Cortex of kidney (tissue), 1 donor: ENCODE measurements around the gene SETD7.

ENCODE experiments used
- DNase-seq: peaks from one replicate; lab custom pipeline; 2025; lab: John Stamatoyannopoulos, UW

Gene SETD7

GRCh38 chr4:139509727-139510410 is 46.1 kb downstream of the SETD7 start:
- no peak for DNase-seq

GRCh38 chr4:139508581-139509237 is 47.3 kb downstream of the SETD7 start:
- DNase-seq = no peak

- no peak for DNase-seq
Observed at GRCh38 chr4:139506774-139507173, 49.2 kb downstream of the SETD7 start.

- no peak for DNase-seq
Observed at GRCh38 chr4:139503622-139504166, 52.3 kb downstream of the SETD7 start.

GRCh38 chr4:139501927-139502899 is 53.8 kb downstream of the SETD7 start:
- no peak for DNase-seq

GRCh38 chr4:139501527-139501926 is 54.5 kb downstream of the SETD7 start:
- no peak for DNase-seq

GRCh38 chr4:139501117-139501516 is 54.9 kb downstream of the SETD7 start:
- DNase-seq = no peak

- DNase-seq = no peak
Observed at GRCh38 chr4:139499186-139499585, 56.8 kb downstream of the SETD7 start.

- DNase-seq = no peak
Observed at GRCh38 chr4:139493176-139493575, 62.8 kb downstream of the SETD7 start.

- no peak for DNase-seq
Observed at GRCh38 chr4:139492429-139492828, 63.6 kb downstream of the SETD7 start.

GRCh38 chr4:139489638-139490037 is 66.4 kb downstream of the SETD7 start:
- DNase-seq = no peak

- no peak for DNase-seq
Observed at GRCh38 chr4:139488442-139488841, 67.6 kb downstream of the SETD7 start.

GRCh38 chr4:139484783-139485311 is 71.2 kb downstream of the SETD7 start:
- DNase-seq = no peak

- DNase-seq = no peak
Observed at GRCh38 chr4:139483000-139483399, 73.0 kb downstream of the SETD7 start.

GRCh38 chr4:139481465-139481864 is 74.6 kb downstream of the SETD7 start:
- DNase-seq = no peak

- no peak for DNase-seq
Observed at GRCh38 chr4:139476363-139476762, 79.7 kb downstream of the SETD7 start.

GRCh38 chr4:139472852-139473251 is 83.2 kb downstream of the SETD7 start:
- no peak for DNase-seq

- no peak for DNase-seq
Observed at GRCh38 chr4:139470997-139471665, 84.9 kb downstream of the SETD7 start.

GRCh38 chr4:139470295-139470694 is 85.7 kb downstream of the SETD7 start:
- DNase-seq = no peak

GRCh38 chr4:139469869-139470268 is 86.2 kb downstream of the SETD7 start:
- no peak for DNase-seq

- no peak for DNase-seq
Observed at GRCh38 chr4:139469216-139469615, 86.8 kb downstream of the SETD7 start.
